ENCODE data around the gene DPP6.

GRCh38 chr7:154568346-154568745, 516.1 kb downstream of the DPP6 start:
- TF ChIP-seq CTCF (conservative IDR thresholded peaks at IDR 0.05; ENCODE audit: low read length) (no peak), EZH2phosphoT487 (IDR thresholded peaks at IDR 0.05; ENCODE audit: borderline replicate concordance) (no peak)

All from Loucy (cell line).